Measurements from ENCODE around the gene NLRP13.

NLRP13 gene

GRCh38 chr19:55931936-55932386, at the start of gene NLRP13:
Gene NLRP13, minus strand, starts transcription at chr19:55932336. Its CDS starts 25 bp downstream, at chr19:55932311.
- ChIA-PET POLR2A (no interaction called here), CTCF (no interaction called here)

GRCh38 chr19:55980415-55980814, 48.3 kb upstream of the NLRP13 start:
- no peak for DNase-seq (ENCODE audit: extremely low spot score)
- ChIA-PET CTCF (no interaction called here), POLR2A (no interaction called here)
- TF ChIP-seq FOXM1 (IDR thresholded peaks at IDR 0.05; ENCODE audit: borderline replicate concordance) (no peak), CTBP1 (IDR thresholded peaks at IDR 0.05; ENCODE audit: borderline replicate concordance) (no peak)

More at GRCh38 chr19:55931936-55932386, at the start of gene NLRP13:
- TF ChIP-seq PKNOX1 (IDR thresholded peaks at IDR 0.05) (no peak), FOXA1 (IDR thresholded peaks at IDR 0.05) (no peak)
- no peak for DNase-seq (ENCODE audit: extremely low spot score)

GRCh38 chr19:55973982-55974381, 41.8 kb upstream of the NLRP13 start:
- ChIA-PET POLR2A (no interaction called here), CTCF (no interaction called here)
- TF ChIP-seq ARNT (IDR thresholded peaks at IDR 0.05) (no peak), NFRKB (IDR thresholded peaks at IDR 0.05) (no peak), TARDBP (IDR thresholded peaks at IDR 0.05) (no peak), PKNOX1 (IDR thresholded peaks at IDR 0.05) (no peak), SP1 (IDR thresholded peaks at IDR 0.05) (no peak), FOXM1 (IDR thresholded peaks at IDR 0.05; ENCODE audit: borderline replicate concordance) (no peak), ZNF384 (IDR thresholded peaks at IDR 0.05) (no peak)
- DNase-seq (ENCODE audit: extremely low spot score) = no peak

- TF ChIP-seq PKNOX1 (IDR thresholded peaks at IDR 0.05) (no peak), FOXK2 (IDR thresholded peaks at IDR 0.05) (no peak), SUZ12 (IDR thresholded peaks at IDR 0.05) (no peak), ELF4 (IDR thresholded peaks at IDR 0.05) (no peak), ZNF384 (IDR thresholded peaks at IDR 0.05) (no peak), CTBP1 (IDR thresholded peaks at IDR 0.05; ENCODE audit: borderline replicate concordance) (no peak), TARDBP (IDR thresholded peaks at IDR 0.05) (no peak), L3MBTL2 (conservative IDR thresholded peaks at IDR 0.05) (no peak), HDGF (IDR thresholded peaks at IDR 0.05; ENCODE audit: borderline replicate concordance) (no peak), FOXA1 (IDR thresholded peaks at IDR 0.05) (no peak), SP1 (IDR thresholded peaks at IDR 0.05) (no peak), FOXM1 (IDR thresholded peaks at IDR 0.05; ENCODE audit: borderline replicate concordance) (no peak), ARNT (IDR thresholded peaks at IDR 0.05) (no peak), NFRKB (IDR thresholded peaks at IDR 0.05) (no peak), LEF1 (IDR thresholded peaks at IDR 0.05; ENCODE audit: borderline replicate concordance) (no peak), BHLHE40 (IDR thresholded peaks at IDR 0.05; ENCODE audit: borderline replicate concordance) (no peak)
- no peak for DNase-seq (ENCODE audit: extremely low spot score)
- ChIA-PET POLR2A (no interaction called here), CTCF (no interaction called here)
These were observed 30.1 kb upstream of the NLRP13 start for GRCh38 chr19:55962186-55962585.

GRCh38 chr19:55959996-55960675, 28.0 kb upstream of the NLRP13 start:
- no peak for DNase-seq (ENCODE audit: extremely low spot score)
- CTCF ChIA-PET = no interaction called here
- TF ChIP-seq TARDBP (IDR thresholded peaks at IDR 0.05) (no peak), SUZ12 (IDR thresholded peaks at IDR 0.05) (no peak), ZNF384 (IDR thresholded peaks at IDR 0.05) (no peak), FOXK2 (IDR thresholded peaks at IDR 0.05) (no peak), HDGF (IDR thresholded peaks at IDR 0.05; ENCODE audit: borderline replicate concordance) (no peak), PKNOX1 (IDR thresholded peaks at IDR 0.05) (no peak), CTBP1 (IDR thresholded peaks at IDR 0.05; ENCODE audit: borderline replicate concordance) (no peak), BHLHE40 (IDR thresholded peaks at IDR 0.05; ENCODE audit: borderline replicate concordance) (no peak), L3MBTL2 (conservative IDR thresholded peaks at IDR 0.05) (no peak), SP1 (IDR thresholded peaks at IDR 0.05) (no peak), FOXA1 (IDR thresholded peaks at IDR 0.05) (no peak), LEF1 (IDR thresholded peaks at IDR 0.05; ENCODE audit: borderline replicate concordance) (no peak), NFRKB (IDR thresholded peaks at IDR 0.05) (no peak), ARNT (IDR thresholded peaks at IDR 0.05) (no peak), FOXM1 (IDR thresholded peaks at IDR 0.05; ENCODE audit: borderline replicate concordance) (no peak), ELF4 (IDR thresholded peaks at IDR 0.05) (no peak)

GRCh38 chr19:55958356-55958755, 26.2 kb upstream of the NLRP13 start:
- POLR2A ChIA-PET = no interaction called here
- DNase-seq (ENCODE audit: extremely low spot score) = no peak
- no peak for TF ChIP-seq PKNOX1 (IDR thresholded peaks at IDR 0.05)
- TF ChIP-seq ARNT (IDR thresholded peaks at IDR 0.05) = no peak
- no peak for TF ChIP-seq TARDBP (IDR thresholded peaks at IDR 0.05)
- no peak for TF ChIP-seq FOXA1 (IDR thresholded peaks at IDR 0.05)
- TF ChIP-seq NFRKB (IDR thresholded peaks at IDR 0.05) = no peak
- no peak for TF ChIP-seq BHLHE40 (IDR thresholded peaks at IDR 0.05; ENCODE audit: borderline replicate concordance)
- TF ChIP-seq ZNF384 (IDR thresholded peaks at IDR 0.05) = no peak
- TF ChIP-seq L3MBTL2 (conservative IDR thresholded peaks at IDR 0.05) = no peak
- CTCF ChIA-PET = interaction anchor here (0.6 kb wide), 1 partner anchor 108 kb away, joined by 3 read pairs; no protein-coding TSS in a partner anchor

More at GRCh38 chr19:55959996-55960675, 28.0 kb upstream of the NLRP13 start:
- POLR2A ChIA-PET = no interaction called here
